ENCODE results near the gene BRD1. TPM values are rescaled to one million over a fixed set of nuclear protein-coding genes. Genes with fewer than 3 reads are reported as not detected.

Gene BRD1
- total and polyA plus RNA-seq, 9 of the 15 experiments (the other 6 are each of a cell fraction or from before 2014, with no cell fraction given): 0.42 to 17.6 (median 5.5) TPM

DNA sequence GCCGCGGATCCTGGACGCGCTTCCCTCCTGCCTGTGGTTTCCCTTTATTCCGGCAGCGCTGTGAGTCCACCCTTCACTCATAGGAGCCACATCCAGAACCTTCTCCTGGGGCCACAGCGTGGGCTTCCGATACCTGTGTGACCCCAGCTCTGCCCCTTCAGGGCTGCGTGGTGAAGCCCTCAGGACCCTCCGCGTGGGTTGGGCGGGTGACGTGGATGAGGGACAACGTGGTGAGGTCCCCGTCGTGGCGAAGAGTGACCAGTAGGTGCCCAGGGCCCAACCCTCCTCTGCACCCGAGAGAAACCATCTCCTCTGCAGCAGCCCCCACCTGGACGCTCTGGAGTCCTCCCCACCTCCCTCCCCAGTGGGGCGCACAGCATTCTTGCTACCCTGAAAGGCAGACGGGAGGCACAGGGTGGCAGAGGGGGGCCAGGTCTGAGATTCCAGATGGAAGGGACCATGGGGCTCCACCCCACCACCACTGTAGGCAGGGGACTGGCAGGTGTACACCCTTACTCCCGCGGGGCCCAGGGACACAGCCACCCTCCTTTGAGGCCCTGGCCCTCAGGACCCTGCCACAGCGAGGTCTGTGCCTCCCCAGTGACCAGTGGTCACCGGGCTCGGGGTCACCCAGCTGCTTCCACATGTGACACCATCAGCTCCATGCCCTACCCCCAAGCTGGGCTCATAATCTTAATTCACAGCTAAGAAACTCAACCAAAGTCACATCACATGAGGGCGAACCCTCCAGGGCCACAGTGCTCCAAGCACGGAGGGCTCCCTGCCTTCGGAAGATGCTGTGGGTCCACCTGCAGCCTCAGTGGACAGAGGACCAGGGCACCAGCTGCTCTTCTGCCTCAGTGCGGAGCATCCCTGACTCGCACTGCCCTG is 22.6 kb upstream of the BRD1 start:
- DNase-seq (ENCODE audit: extremely low read depth in 1 of 4, low spot score in 3 of 4) (no peak), FAIRE-seq (no peak), ATAC-seq (no peak)
- no TSS peak for BruUV-seq (replicated peaks)
- intact Hi-C loops (cut with micrococcal nuclease) (no loop called here), in situ Hi-C loops (cut with MboI) (no loop called here)
- Histone ChIP-seq H2AFZ (ENCODE audit: low read depth, low read length) (no peak overlapping the region), H3K9me3 (replicated peaks; ENCODE audit: control insufficient read depth, insufficient read depth, low read depth, low read length) (no peaks in the 10 kb centered on the region), H3K27me3 (ENCODE audit: control insufficient read depth in 2 of 2, insufficient read depth in 2 of 2, low read length in 2 of 2) (peaks cover 18 to 24% of the 10 kb centered on the region in 2 experiments), H3K4me2 (ENCODE audit: insufficient read depth, low read length) (no peak overlapping the region), H4K20me1 (replicated peaks; ENCODE audit: control insufficient read depth, insufficient read depth, low read length) (peaks cover 1% of the 10 kb centered on the region), H3K4me1 (replicated peaks in 1 of 2; ENCODE audit: control insufficient read depth in 2 of 2, insufficient read depth in 2 of 2, low read length in 2 of 2) (peaks cover 5 to 43% of the 10 kb centered on the region in 2 experiments; a peak in 4 of 5 replicates), H3K9me1 (ENCODE audit: control insufficient read depth, insufficient read depth, low read length) (no peaks in the 10 kb centered on the region), H3K36me3 (ENCODE audit: control insufficient read depth, insufficient read depth, low read length) (no peaks in the 10 kb centered on the region), H3K79me2 (ENCODE audit: control insufficient read depth, insufficient read depth, low read length) (peaks cover 12% of the 10 kb centered on the region), H3K4me3 (no peak overlapping the region), H3K9ac (ENCODE audit: insufficient read depth in 1 of 2, low read depth in 2 of 2, low read length in 2 of 2) (no peak overlapping the region), H3K27ac (ENCODE audit: extremely low read depth, low read depth, low read length) (no peak overlapping the region)
- TF ChIP-seq HNRNPK (IDR thresholded peaks at IDR 0.05; ENCODE audit: low read depth, low read length, poor library complexity, severe bottlenecking): no peak
- TF ChIP-seq, protein P1, sequence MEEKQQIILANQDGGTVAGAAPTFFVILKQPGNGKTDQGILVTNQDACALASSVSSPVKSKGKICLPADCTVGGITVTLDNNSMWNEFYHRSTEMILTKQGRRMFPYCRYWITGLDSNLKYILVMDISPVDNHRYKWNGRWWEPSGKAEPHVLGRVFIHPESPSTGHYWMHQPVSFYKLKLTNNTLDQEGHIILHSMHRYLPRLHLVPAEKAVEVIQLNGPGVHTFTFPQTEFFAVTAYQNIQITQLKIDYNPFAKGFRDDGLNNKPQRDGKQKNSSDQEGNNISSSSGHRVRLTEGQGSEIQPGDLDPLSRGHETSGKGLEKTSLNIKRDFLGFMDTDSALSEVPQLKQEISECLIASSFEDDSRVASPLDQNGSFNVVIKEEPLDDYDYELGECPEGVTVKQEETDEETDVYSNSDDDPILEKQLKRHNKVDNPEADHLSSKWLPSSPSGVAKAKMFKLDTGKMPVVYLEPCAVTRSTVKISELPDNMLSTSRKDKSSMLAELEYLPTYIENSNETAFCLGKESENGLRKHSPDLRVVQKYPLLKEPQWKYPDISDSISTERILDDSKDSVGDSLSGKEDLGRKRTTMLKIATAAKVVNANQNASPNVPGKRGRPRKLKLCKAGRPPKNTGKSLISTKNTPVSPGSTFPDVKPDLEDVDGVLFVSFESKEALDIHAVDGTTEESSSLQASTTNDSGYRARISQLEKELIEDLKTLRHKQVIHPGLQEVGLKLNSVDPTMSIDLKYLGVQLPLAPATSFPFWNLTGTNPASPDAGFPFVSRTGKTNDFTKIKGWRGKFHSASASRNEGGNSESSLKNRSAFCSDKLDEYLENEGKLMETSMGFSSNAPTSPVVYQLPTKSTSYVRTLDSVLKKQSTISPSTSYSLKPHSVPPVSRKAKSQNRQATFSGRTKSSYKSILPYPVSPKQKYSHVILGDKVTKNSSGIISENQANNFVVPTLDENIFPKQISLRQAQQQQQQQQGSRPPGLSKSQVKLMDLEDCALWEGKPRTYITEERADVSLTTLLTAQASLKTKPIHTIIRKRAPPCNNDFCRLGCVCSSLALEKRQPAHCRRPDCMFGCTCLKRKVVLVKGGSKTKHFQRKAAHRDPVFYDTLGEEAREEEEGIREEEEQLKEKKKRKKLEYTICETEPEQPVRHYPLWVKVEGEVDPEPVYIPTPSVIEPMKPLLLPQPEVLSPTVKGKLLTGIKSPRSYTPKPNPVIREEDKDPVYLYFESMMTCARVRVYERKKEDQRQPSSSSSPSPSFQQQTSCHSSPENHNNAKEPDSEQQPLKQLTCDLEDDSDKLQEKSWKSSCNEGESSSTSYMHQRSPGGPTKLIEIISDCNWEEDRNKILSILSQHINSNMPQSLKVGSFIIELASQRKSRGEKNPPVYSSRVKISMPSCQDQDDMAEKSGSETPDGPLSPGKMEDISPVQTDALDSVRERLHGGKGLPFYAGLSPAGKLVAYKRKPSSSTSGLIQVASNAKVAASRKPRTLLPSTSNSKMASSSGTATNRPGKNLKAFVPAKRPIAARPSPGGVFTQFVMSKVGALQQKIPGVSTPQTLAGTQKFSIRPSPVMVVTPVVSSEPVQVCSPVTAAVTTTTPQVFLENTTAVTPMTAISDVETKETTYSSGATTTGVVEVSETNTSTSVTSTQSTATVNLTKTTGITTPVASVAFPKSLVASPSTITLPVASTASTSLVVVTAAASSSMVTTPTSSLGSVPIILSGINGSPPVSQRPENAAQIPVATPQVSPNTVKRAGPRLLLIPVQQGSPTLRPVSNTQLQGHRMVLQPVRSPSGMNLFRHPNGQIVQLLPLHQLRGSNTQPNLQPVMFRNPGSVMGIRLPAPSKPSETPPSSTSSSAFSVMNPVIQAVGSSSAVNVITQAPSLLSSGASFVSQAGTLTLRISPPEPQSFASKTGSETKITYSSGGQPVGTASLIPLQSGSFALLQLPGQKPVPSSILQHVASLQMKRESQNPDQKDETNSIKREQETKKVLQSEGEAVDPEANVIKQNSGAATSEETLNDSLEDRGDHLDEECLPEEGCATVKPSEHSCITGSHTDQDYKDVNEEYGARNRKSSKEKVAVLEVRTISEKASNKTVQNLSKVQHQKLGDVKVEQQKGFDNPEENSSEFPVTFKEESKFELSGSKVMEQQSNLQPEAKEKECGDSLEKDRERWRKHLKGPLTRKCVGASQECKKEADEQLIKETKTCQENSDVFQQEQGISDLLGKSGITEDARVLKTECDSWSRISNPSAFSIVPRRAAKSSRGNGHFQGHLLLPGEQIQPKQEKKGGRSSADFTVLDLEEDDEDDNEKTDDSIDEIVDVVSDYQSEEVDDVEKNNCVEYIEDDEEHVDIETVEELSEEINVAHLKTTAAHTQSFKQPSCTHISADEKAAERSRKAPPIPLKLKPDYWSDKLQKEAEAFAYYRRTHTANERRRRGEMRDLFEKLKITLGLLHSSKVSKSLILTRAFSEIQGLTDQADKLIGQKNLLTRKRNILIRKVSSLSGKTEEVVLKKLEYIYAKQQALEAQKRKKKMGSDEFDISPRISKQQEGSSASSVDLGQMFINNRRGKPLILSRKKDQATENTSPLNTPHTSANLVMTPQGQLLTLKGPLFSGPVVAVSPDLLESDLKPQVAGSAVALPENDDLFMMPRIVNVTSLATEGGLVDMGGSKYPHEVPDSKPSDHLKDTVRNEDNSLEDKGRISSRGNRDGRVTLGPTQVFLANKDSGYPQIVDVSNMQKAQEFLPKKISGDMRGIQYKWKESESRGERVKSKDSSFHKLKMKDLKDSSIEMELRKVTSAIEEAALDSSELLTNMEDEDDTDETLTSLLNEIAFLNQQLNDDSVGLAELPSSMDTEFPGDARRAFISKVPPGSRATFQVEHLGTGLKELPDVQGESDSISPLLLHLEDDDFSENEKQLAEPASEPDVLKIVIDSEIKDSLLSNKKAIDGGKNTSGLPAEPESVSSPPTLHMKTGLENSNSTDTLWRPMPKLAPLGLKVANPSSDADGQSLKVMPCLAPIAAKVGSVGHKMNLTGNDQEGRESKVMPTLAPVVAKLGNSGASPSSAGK (IDR thresholded peaks at IDR 0.05): no peak
- TF ChIP-seq, protein P2, sequence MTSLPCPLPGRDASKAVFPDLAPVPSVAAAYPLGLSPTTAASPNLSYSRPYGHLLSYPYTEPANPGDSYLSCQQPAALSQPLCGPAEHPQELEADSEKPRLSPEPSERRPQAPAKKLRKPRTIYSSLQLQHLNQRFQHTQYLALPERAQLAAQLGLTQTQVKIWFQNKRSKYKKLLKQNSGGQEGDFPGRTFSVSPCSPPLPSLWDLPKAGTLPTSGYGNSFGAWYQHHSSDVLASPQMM (CRISPR knock-in tag; IDR thresholded peaks at IDR 0.05): no peak
- no peak for TF ChIP-seq CGGBP1 (CRISPR knock-in tag; IDR thresholded peaks at IDR 0.05)
- TF ChIP-seq ZKSCAN3 (CRISPR knock-in tag; IDR thresholded peaks at IDR 0.05): no peak
- TF ChIP-seq MEF2A (IDR thresholded peaks at IDR 0.05; ENCODE audit: control insufficient read depth, low read depth, low read length): no peak
- TF ChIP-seq SRSF3 (IDR thresholded peaks at IDR 0.05; ENCODE audit: insufficient read depth, low read length): no peak
- TF ChIP-seq GABPB2 (CRISPR knock-in tag; conservative IDR thresholded peaks at IDR 0.05): no peak
- TF ChIP-seq HDAC6 (IDR thresholded peaks at IDR 0.05; ENCODE audit: low read depth, low read length): no peak
- POLR2A ChIA-PET: no interaction called here
- whole genome bisulfite sequencing (ENCODE audit: insufficient coverage, low coverage, missing lambda C conversion rate): 29% methylated on average over 19 of the region's 31 CpGs
- CTCF ChIA-PET (ENCODE audit: low intra/inter-chr PET ratio): no interaction called here

All from K562 (cell line).